ENCODE results near the gene JUNB. TPM values are rescaled to one million over a fixed set of nuclear protein-coding genes. Genes with fewer than 3 reads are reported as not detected.
A peak's percentile ranks its signal among the peaks of the same experiment; 100 is the strongest.

Gene JUNB
- polyA plus RNA-seq, 3 donors, result 1,279 to 3,167 (median 1,468) TPM

DNA sequence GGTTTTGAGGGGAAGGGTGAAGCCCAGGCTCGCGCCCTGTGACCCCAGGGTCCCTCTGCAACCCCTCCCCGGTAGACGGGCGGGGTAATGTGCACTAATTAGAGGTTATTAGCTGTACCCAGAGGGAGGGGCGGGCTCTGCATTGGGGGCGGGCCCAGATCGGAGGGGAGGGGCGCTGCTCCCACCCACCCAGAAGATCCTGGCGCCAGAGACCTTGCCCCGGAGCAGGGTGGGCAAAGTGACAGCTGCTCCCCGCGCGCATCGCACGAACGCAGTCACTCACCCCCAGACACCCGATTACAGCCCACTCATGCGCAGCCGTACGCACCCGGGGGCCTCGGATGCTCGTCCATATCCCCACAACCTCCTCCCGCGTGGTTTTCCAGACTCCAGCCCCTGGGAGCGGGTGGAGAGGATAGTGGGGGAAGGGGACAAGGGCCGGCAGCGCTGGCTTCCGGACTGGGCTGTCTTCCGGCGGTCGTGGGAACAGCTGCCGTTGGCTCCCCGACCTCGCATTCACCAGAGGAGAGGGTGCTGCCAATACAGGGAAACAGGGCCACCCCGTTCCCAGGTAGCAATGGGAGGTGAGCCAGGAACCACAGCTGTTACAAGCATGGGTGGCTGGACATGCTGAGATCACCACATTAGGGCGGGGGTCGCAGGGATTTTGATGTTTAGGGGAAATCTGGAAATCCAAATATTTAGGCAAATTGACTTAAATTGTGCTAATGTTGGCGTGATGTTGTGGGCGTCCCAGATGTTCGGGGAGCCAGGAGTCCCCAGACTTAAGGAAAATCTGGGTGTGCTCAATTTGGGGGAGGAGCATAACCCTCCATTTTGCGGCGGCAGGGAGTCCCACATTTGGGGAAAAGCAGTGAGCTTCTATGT is 13.0 kb upstream of the JUNB start:
- Histone ChIP-seq H3K4me1 (ENCODE audit: control insufficient read depth in 1 of 2, insufficient read depth in 2 of 2, low read length in 2 of 2) (peaks cover 57 to 70% of the 10 kb centered on the region in 2 donors), H3K4me3 (replicated peaks in 1 of 3; ENCODE audit: low read depth in 2 of 3, low read length in 3 of 3) (peak overlapping the region; percentile 76 to 83 (median 82)), H2AFZ (ENCODE audit: insufficient read depth, low read depth, low read length, poor library complexity, severe bottlenecking) (peak overlapping the region; percentile 66), H3K27me3 (ENCODE audit: control insufficient read depth in 2 of 2, insufficient read depth in 2 of 2, low read length in 2 of 2) (no peaks in the 10 kb centered on the region), H3K27ac (ENCODE audit: low read depth in 1 of 2, low read length in 2 of 2) (peak overlapping the region; percentile 84 to 94), H3K4me2 (replicated peaks; ENCODE audit: extremely low read depth, low read length, poor library complexity, severe bottlenecking) (peak overlapping the region; percentile 79), H3K9me3 (replicated peaks in 1 of 2; ENCODE audit: control insufficient read depth in 1 of 2, insufficient read depth in 1 of 2, low read length in 2 of 2) (no peaks in the 10 kb centered on the region), H3K36me3 (replicated peaks in 1 of 2; ENCODE audit: control insufficient read depth in 1 of 2, insufficient read depth in 2 of 2, low read length in 2 of 2) (no peaks in the 10 kb centered on the region), H4K20me1 (ENCODE audit: insufficient read depth, low read length) (peaks cover 4% of the 10 kb centered on the region), H3K79me2 (ENCODE audit: insufficient read depth, low read length) (peaks cover 26% of the 10 kb centered on the region), H3K9ac (ENCODE audit: insufficient read depth, low read length, poor library complexity, severe bottlenecking) (peak overlapping the region; percentile 86)
- peak in 2 of 3 donors; percentile 47 to 64 for DNase-seq
- H3K4me1 Mint-ChIP-seq, result peaks cover 45% of the 10 kb centered on the region
- whole genome bisulfite sequencing (ENCODE audit: insufficient coverage), result 5% methylated on average over 25 of the region's 44 CpGs
- peak overlapping the region; percentile 93 to 97 (median 96) for H3K27ac Mint-ChIP-seq
- peak overlapping the region; percentile 87 to 93 for H3K4me3 Mint-ChIP-seq
- TF ChIP-seq, protein P1, sequence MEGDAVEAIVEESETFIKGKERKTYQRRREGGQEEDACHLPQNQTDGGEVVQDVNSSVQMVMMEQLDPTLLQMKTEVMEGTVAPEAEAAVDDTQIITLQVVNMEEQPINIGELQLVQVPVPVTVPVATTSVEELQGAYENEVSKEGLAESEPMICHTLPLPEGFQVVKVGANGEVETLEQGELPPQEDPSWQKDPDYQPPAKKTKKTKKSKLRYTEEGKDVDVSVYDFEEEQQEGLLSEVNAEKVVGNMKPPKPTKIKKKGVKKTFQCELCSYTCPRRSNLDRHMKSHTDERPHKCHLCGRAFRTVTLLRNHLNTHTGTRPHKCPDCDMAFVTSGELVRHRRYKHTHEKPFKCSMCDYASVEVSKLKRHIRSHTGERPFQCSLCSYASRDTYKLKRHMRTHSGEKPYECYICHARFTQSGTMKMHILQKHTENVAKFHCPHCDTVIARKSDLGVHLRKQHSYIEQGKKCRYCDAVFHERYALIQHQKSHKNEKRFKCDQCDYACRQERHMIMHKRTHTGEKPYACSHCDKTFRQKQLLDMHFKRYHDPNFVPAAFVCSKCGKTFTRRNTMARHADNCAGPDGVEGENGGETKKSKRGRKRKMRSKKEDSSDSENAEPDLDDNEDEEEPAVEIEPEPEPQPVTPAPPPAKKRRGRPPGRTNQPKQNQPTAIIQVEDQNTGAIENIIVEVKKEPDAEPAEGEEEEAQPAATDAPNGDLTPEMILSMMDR (IDR thresholded peaks at IDR 0.05), result no peak
- H3K27me3 Mint-ChIP-seq (ENCODE audit: low read depth in 3 of 3), result peaks cover 3 to 7% (median 5%) of the 10 kb centered on the region in 3 donors
- no peaks in the 10 kb centered on the region for H3K9me3 Mint-ChIP-seq
- H3K36me3 Mint-ChIP-seq, result peaks cover 3 to 4% of the 10 kb centered on the region in 2 donors
- intact Hi-C loops (cut with micrococcal nuclease), result loop anchor here in 1 of 2 donors (2.0 kb wide), 1 partner anchor 17 kb away; no protein-coding TSS in a partner anchor

DNA sequence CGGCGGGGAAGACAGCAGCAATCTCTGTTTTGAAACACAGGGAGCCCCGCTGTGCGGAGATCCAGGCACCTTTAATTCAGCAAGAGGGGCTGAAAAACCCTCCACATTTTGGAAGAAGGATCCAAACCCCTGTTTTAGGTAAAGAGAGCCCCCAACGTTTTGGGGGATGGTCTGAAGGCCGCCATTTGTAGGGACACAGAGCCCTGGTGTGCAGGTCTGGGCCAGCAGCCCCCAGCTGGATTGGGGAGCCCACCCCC is 12.5 kb upstream of the JUNB start:
- H4K20me1 ChIP-seq (ENCODE audit: insufficient read depth, low read length), result peaks cover 4% of the 10 kb centered on the region
- peak overlapping the region; percentile 84 to 94 for H3K27ac ChIP-seq (ENCODE audit: low read depth in 1 of 2, low read length in 2 of 2)
- no CpG with 5 or more reads among the region's 6 CpGs for whole genome bisulfite sequencing (ENCODE audit: insufficient coverage)
- peaks cover 30% of the 10 kb centered on the region for H3K79me2 ChIP-seq (ENCODE audit: insufficient read depth, low read length)
- H3K9ac ChIP-seq (ENCODE audit: insufficient read depth, low read length, poor library complexity, severe bottlenecking), result peak overlapping the region; percentile 86
- TF ChIP-seq, protein P1 (IDR thresholded peaks at IDR 0.05), result no peak
- H3K4me1 ChIP-seq (ENCODE audit: control insufficient read depth in 1 of 2, insufficient read depth in 2 of 2, low read length in 2 of 2), result peaks cover 63 to 76% of the 10 kb centered on the region in 2 donors
- Mint-ChIP-seq H3K27ac (peak overlapping the region; percentile 93 to 97 (median 96)), H3K36me3 (peaks cover under 1 to 3% of the 10 kb centered on the region in 2 donors), H3K4me3 (peak overlapping the region; percentile 87 to 93), H3K9me3 (no peaks in the 10 kb centered on the region), H3K4me1 (peaks cover 42% of the 10 kb centered on the region), H3K27me3 (ENCODE audit: low read depth in 3 of 3) (peaks cover 3 to 7% (median 3%) of the 10 kb centered on the region in 3 donors)
- no peaks in the 10 kb centered on the region for H3K36me3 ChIP-seq (replicated peaks in 1 of 2; ENCODE audit: control insufficient read depth in 1 of 2, insufficient read depth in 2 of 2, low read length in 2 of 2)
- DNase-seq, result no peak
- H3K4me2 ChIP-seq (replicated peaks; ENCODE audit: extremely low read depth, low read length, poor library complexity, severe bottlenecking), result peak overlapping the region; percentile 79
- H2AFZ ChIP-seq (ENCODE audit: insufficient read depth, low read depth, low read length, poor library complexity, severe bottlenecking), result no peak overlapping the region
- intact Hi-C loops (cut with micrococcal nuclease), result loop anchor here in 1 of 2 donors (2.0 kb wide), 1 partner anchor 16 kb away; no protein-coding TSS in a partner anchor
- H3K4me3 ChIP-seq (replicated peaks in 1 of 3; ENCODE audit: low read depth in 2 of 3, low read length in 3 of 3), result peak overlapping the region; percentile 76 to 83 (median 82)
- no peaks in the 10 kb centered on the region for H3K27me3 ChIP-seq (ENCODE audit: control insufficient read depth in 2 of 2, insufficient read depth in 2 of 2, low read length in 2 of 2)
- H3K9me3 ChIP-seq (replicated peaks in 1 of 2; ENCODE audit: control insufficient read depth in 1 of 2, insufficient read depth in 1 of 2, low read length in 2 of 2), result no peaks in the 10 kb centered on the region
